ENCODE measurements around the gene RBP3. TPM values are rescaled to one million over a fixed set of nuclear protein-coding genes. Genes with fewer than 3 reads are reported as not detected.

RBP3 gene
- total and polyA plus RNA-seq, 2 of the 4 experiments (the other 2 are of a cell fraction), result not detected

DNA sequence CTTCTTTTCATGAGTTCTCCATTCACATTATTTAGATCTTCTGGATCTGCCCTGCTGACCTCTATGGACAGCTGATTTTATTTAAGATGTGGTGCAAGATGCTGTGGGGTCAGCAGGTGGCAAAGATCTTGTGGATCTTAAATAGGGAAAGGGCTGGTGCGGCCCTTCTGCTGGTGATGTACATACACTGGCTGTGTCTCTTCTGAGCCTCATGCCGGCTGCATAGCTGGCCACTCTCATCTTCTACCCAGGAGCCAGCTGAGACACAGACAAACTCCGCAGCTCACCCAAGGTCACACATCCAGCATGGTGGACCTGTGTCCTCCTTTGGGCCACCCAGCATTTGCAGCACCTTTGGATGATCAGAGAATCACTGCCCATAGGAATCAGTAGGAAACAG lies 9.7 kb downstream of the RBP3 start:
- dilution Hi-C loops (cut with HindIII; ENCODE audit: low sequenced_read_pairs, unreplicated experiment), result no loop called here
- Histone ChIP-seq H3K18ac (ENCODE audit: low read depth, low read length) (no peak overlapping the region), H3K9ac (ENCODE audit: low read depth, low read length) (no peak overlapping the region)

More for the DNA sequence above, 9.7 kb downstream of the RBP3 start:
- Histone ChIP-seq H4K91ac (ENCODE audit: insufficient read depth, low read depth, low read length) (no peak overlapping the region), H2BK20ac (ENCODE audit: low read depth, low read length) (no peak overlapping the region), H3K4me3 (ENCODE audit: insufficient read depth, low read depth, low read length) (no peak overlapping the region), H2AK9ac (replicated peaks; ENCODE audit: low read depth, low read length, poor library complexity) (no peak overlapping the region), H2BK15ac (ENCODE audit: low read depth, low read length) (no peak overlapping the region), H3K14ac (replicated peaks; ENCODE audit: low read depth, low read length) (no peak overlapping the region), H4K8ac (ENCODE audit: low read depth in 2 of 2, low read length in 2 of 2) (no peak overlapping the region), H3K79me1 (ENCODE audit: low read depth in 1 of 2, low read length in 2 of 2) (no peaks in the 10 kb centered on the region), H3K4me2 (ENCODE audit: low read depth, low read length) (no peak overlapping the region), H3K4ac (ENCODE audit: low read depth, low read length) (no peak overlapping the region), H2AK5ac (ENCODE audit: low read depth, low read length) (no peak overlapping the region), H3K4me1 (ENCODE audit: control insufficient read depth, insufficient read depth, low read length) (no peaks in the 10 kb centered on the region), H3K23ac (ENCODE audit: low read depth, low read length) (no peak overlapping the region), H3K9me1 (ENCODE audit: insufficient read depth, low read length) (no peaks in the 10 kb centered on the region), H2AFZ (replicated peaks; ENCODE audit: low read length, poor library complexity) (no peak overlapping the region), H3K9me3 (ENCODE audit: control insufficient read depth, insufficient read depth, low read length) (no peaks in the 10 kb centered on the region), H3K36me3 (ENCODE audit: control insufficient read depth, insufficient read depth, low read length) (no peaks in the 10 kb centered on the region), H2BK120ac (ENCODE audit: low read depth, low read length) (no peak overlapping the region), H3K27me3 (ENCODE audit: control insufficient read depth, insufficient read depth, low read length) (peaks cover 19% of the 10 kb centered on the region), H4K20me1 (ENCODE audit: insufficient read depth, low read length) (no peaks in the 10 kb centered on the region), H3K27ac (ENCODE audit: insufficient read depth, low read length) (no peak overlapping the region), H3K56ac (ENCODE audit: extremely low read depth, insufficient read depth, low read length) (no peak overlapping the region), H4K5ac (ENCODE audit: low read depth, low read length) (no peak overlapping the region), H2BK5ac (ENCODE audit: low read depth, low read length, poor library complexity, severe bottlenecking) (no peak overlapping the region)
- ATAC-seq (ENCODE audit: low read depth) (no peak), DNase-seq (no peak)
- no CpG with 5 or more reads among the region's 3 CpGs for WGBS, 2 experiments (ENCODE audit: extremely low coverage in 2 of 2, insufficient read length in 1 of 2)
- in situ Hi-C loops (cut with MboI; ENCODE audit: low sequenced_read_pairs), result no loop called here
- POLR2A ChIA-PET (ENCODE audit: unreplicated experiment), result no interaction called here
- intact Hi-C loops (cut with micrococcal nuclease), result no loop called here
- TF ChIP-seq BHLHE40 (IDR thresholded peaks at IDR 0.05; ENCODE audit: low read depth, low read length) (no peak), MAZ (IDR thresholded peaks at IDR 0.05; ENCODE audit: borderline replicate concordance, low read depth, low read length) (no peak), CHD1 (IDR thresholded peaks at IDR 0.05; ENCODE audit: low read depth, low read length) (no peak), MXI1 (IDR thresholded peaks at IDR 0.05; ENCODE audit: borderline replicate concordance, low read depth, low read length) (no peak), MAFK (IDR thresholded peaks at IDR 0.05; ENCODE audit: low read depth, low read length) (no peak), NFE2L2 (IDR thresholded peaks at IDR 0.05; ENCODE audit: low read depth, low read length) (no peak), FOS (IDR thresholded peaks at IDR 0.05; ENCODE audit: low read depth, low read length) (no peak), USF2 (IDR thresholded peaks at IDR 0.05; ENCODE audit: low read depth, low read length) (no peak)
- CTCF ChIA-PET, result interaction anchor here (0.5 kb wide), 1 partner anchor 360 kb away, joined by 4 read pairs; no protein-coding TSS in a partner anchor
- no TSS peak for BruUV-seq (replicated peaks)

All from IMR-90 (cell line).